ENCODE measurements around the gene NAAA. TPM values are rescaled to one million over a fixed set of nuclear protein-coding genes. Genes with fewer than 3 reads are reported as not detected.
A peak's percentile ranks its signal among the peaks of the same experiment; 100 is the strongest.

NAAA gene
- total and polyA plus RNA-seq, 9 of the 15 experiments (the other 6 are each of a cell fraction or from before 2014, with no cell fraction given): 1.3 to 7.9 (median 5.9) TPM

- TF ChIP-seq YY1 (IDR thresholded peaks at IDR 0.05; ENCODE audit: borderline replicate concordance in 1 of 3, control insufficient read depth in 1 of 3, extremely low read depth in 1 of 3, insufficient read depth in 3 of 3, insufficient read length in 1 of 3, insufficient replicate concordance in 2 of 3, low read depth in 1 of 3, low read length in 2 of 3): peak in 1 of 3 experiments; percentile 26
- TF ChIP-seq RBM22 (IDR thresholded peaks at IDR 0.05; ENCODE audit: low read depth, low read length, poor library complexity, severe bottlenecking): no peak
- 0 out of 2 replicates have a peak, but pooled peaks have one; percentile 40 for TF ChIP-seq SIN3B (IDR thresholded peaks at IDR 0.05; ENCODE audit: low read depth)
- 0 out of 2 replicates have a peak, but pooled peaks have one; percentile 5 for TF ChIP-seq NFE2 (IDR thresholded peaks at IDR 0.05; ENCODE audit: low read depth)
- TF ChIP-seq TAF9B (IDR thresholded peaks at IDR 0.05; ENCODE audit: partially characterized antibody): no peak
- TF ChIP-seq BRD9 (IDR thresholded peaks at IDR 0.05; ENCODE audit: low read depth, partially characterized antibody): no peak
- 0 out of 2 replicates have a peak, but pooled peaks have one; percentile 34 for TF ChIP-seq HDAC6 (IDR thresholded peaks at IDR 0.05; ENCODE audit: low read depth, low read length)
- peak; percentile 29 for TF ChIP-seq HNRNPLL (IDR thresholded peaks at IDR 0.05; ENCODE audit: low read depth, low read length, poor library complexity, severe bottlenecking)
- peak; percentile 66 for TF ChIP-seq CEBPB (tag; IDR thresholded peaks at IDR 0.05)
- TF ChIP-seq, protein P1, sequence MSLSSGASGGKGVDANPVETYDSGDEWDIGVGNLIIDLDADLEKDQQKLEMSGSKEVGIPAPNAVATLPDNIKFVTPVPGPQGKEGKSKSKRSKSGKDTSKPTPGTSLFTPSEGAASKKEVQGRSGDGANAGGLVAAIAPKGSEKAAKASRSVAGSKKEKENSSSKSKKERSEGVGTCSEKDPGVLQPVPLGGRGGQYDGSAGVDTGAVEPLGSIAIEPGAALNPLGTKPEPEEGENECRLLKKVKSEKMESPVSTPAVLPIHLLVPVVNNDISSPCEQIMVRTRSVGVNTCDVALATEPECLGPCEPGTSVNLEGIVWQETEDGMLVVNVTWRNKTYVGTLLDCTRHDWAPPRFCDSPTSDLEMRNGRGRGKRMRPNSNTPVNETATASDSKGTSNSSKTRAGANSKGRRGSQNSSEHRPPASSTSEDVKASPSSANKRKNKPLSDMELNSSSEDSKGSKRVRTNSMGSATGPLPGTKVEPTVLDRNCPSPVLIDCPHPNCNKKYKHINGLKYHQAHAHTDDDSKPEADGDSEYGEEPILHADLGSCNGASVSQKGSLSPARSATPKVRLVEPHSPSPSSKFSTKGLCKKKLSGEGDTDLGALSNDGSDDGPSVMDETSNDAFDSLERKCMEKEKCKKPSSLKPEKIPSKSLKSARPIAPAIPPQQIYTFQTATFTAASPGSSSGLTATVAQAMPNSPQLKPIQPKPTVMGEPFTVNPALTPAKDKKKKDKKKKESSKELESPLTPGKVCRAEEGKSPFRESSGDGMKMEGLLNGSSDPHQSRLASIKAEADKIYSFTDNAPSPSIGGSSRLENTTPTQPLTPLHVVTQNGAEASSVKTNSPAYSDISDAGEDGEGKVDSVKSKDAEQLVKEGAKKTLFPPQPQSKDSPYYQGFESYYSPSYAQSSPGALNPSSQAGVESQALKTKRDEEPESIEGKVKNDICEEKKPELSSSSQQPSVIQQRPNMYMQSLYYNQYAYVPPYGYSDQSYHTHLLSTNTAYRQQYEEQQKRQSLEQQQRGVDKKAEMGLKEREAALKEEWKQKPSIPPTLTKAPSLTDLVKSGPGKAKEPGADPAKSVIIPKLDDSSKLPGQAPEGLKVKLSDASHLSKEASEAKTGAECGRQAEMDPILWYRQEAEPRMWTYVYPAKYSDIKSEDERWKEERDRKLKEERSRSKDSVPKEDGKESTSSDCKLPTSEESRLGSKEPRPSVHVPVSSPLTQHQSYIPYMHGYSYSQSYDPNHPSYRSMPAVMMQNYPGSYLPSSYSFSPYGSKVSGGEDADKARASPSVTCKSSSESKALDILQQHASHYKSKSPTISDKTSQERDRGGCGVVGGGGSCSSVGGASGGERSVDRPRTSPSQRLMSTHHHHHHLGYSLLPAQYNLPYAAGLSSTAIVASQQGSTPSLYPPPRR (CRISPR knock-in tag; IDR thresholded peaks at IDR 0.05; ENCODE audit: borderline replicate concordance): no peak
- peak; percentile 7; the same call in 1 of the 2 replicates for TF ChIP-seq NFIC (IDR thresholded peaks at IDR 0.05)
- no peak for TF ChIP-seq XRCC3 (IDR thresholded peaks at IDR 0.05)
- 0 out of 4 replicates have a peak, but pooled peaks of 1 of the 2 experiments have one; percentile 29 for TF ChIP-seq MAZ (CRISPR knock-in tag; conservative IDR thresholded peaks at IDR 0.05 in 1 of 2, IDR thresholded peaks at IDR 0.05 in 1 of 2)
- peak in 1 of 2 experiments; percentile 54; a peak in 1 of 4 replicates for TF ChIP-seq KDM4B (IDR thresholded peaks at IDR 0.05; ENCODE audit: borderline replicate concordance in 2 of 2, low read depth in 1 of 2)
- no peak for TF ChIP-seq HDGF (IDR thresholded peaks at IDR 0.05)
- peak; percentile 36 to 41; a peak in 1 of 4 replicates for TF ChIP-seq NONO (IDR thresholded peaks at IDR 0.05; ENCODE audit: low read depth in 2 of 2, low read length in 1 of 2)
- TF ChIP-seq, protein P2, sequence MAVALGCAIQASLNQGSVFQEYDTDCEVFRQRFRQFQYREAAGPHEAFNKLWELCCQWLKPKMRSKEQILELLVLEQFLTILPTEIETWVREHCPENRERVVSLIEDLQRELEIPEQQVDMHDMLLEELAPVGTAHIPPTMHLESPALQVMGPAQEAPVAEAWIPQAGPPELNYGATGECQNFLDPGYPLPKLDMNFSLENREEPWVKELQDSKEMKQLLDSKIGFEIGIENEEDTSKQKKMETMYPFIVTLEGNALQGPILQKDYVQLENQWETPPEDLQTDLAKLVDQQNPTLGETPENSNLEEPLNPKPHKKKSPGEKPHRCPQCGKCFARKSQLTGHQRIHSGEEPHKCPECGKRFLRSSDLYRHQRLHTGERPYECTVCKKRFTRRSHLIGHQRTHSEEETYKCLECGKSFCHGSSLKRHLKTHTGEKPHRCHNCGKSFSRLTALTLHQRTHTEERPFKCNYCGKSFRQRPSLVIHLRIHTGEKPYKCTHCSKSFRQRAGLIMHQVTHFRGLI (CRISPR knock-in tag; IDR thresholded peaks at IDR 0.05): no peak
- TF ChIP-seq POLR2AphosphoS5 (IDR thresholded peaks at IDR 0.05; ENCODE audit: control insufficient read depth, insufficient read depth, low read depth, low read length): 0 out of 2 replicates have a peak, but pooled peaks have one; percentile 20
- no peak for TF ChIP-seq GABPB1 (CRISPR knock-in tag; IDR thresholded peaks at IDR 0.05)
- no peak for TF ChIP-seq ZNF830 (CRISPR knock-in tag; IDR thresholded peaks at IDR 0.05)
- peak; percentile 19; the same call in 1 of the 2 replicates for TF ChIP-seq ATF7 (IDR thresholded peaks at IDR 0.05)
Measured at GRCh38 chr4:75940692-75941253, at the start of gene NAAA (continued).

Measured in K562 (cell line).